ENCODE data around the gene AFF3.

- TF ChIP-seq EZH2 (IDR thresholded peaks at IDR 0.05; ENCODE audit: low read length, missing control alignments): no peak
- no peak for TF ChIP-seq CTCF (conservative IDR thresholded peaks at IDR 0.05 in 1 of 2, IDR thresholded peaks at IDR 0.05 in 1 of 2; ENCODE audit: low read depth in 1 of 2, low read length in 2 of 2)
These were observed 386.3 kb downstream of the AFF3 start for GRCh38 chr2:99756059-99756458.

Measured in fibroblast of lung (primary cell).